Stimulated activated memory B cell treated with anti-CD40 and anti-IgM and Interleukin-4, amounts not matched to agents 10 μg/mL and 1 μg/mL and 100 μg/mL, for 72 hours (primary cell): ENCODE results near the gene NPVF.

Experiments
- ATAC-seq: fragments of 150-1000 bp; cut with Tn5 transposase; 2 replicates; pipeline ENCODE4 v1.10.0; 2021
- H3K27ac Mint-ChIP-seq: one replicate; pipeline ENCODE4 v1.8.0; 2022; ENCODE audit warnings: mild to moderate bottlenecking, mixed read lengths
- H3K27me3 Mint-ChIP-seq: one replicate; pipeline ENCODE4 v1.8.0; 2022; ENCODE audit warnings: mixed read lengths
- H3K36me3 Mint-ChIP-seq: one replicate; pipeline ENCODE4 v1.8.0; 2022; ENCODE audit warnings: mixed read lengths
- H3K4me1 Mint-ChIP-seq: one replicate; pipeline ENCODE4 v1.8.0; 2022; ENCODE audit warnings: mixed read lengths
- H3K4me3 Mint-ChIP-seq: one replicate; pipeline ENCODE4 v1.8.0; 2022; ENCODE audit warnings: mild to moderate bottlenecking, moderate library complexity, mixed read lengths
- H3K9me3 Mint-ChIP-seq: one replicate; pipeline ENCODE4 v1.8.0; 2022; ENCODE audit warnings: mixed read lengths

The NPVF gene

DNA sequence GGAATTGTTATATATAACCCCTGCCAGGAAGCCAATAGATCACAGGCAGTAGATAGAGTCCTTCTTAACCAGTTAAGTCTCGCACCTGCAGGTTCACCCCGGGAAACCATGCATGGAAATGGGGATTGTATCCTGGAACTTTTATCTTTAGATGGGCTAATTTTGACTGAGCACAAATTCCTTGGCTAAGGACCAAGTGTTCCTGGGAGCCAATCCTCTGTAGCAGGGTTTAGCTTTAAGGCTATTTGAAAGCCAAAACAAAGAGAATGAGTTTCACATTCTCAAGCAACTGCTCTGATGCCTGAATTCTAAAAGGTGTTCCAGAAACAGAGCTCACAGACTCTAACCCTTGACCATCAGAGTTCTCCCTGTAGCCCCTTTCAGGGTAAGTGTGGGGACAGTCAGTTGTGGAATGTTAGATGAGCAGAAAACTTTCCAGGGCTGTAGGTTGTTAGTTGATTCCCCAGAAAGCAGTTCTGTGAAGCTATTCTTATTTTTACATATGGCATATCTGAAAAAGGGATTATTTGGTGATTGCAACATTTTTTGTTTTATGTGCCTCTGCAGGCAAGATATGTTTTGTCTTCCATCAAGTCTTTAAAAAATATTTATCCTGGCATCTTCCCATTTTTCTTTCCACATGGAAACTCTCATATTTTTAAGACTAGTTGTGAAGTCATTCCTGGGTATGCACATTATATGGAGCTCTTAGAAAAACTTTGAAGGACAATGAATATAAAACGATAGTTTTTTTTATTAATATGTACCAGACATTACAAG lies 16.2 kb upstream of the NPVF start:
- ATAC-seq, result no peak
- Mint-ChIP-seq H3K9me3 (no peaks in the 10 kb centered on the region), H3K4me1 (no peaks in the 10 kb centered on the region), H3K27me3 (peaks cover 38% of the 10 kb centered on the region), H3K4me3 (no peak overlapping the region), H3K36me3 (no peaks in the 10 kb centered on the region), H3K27ac (no peak overlapping the region)

DNA sequence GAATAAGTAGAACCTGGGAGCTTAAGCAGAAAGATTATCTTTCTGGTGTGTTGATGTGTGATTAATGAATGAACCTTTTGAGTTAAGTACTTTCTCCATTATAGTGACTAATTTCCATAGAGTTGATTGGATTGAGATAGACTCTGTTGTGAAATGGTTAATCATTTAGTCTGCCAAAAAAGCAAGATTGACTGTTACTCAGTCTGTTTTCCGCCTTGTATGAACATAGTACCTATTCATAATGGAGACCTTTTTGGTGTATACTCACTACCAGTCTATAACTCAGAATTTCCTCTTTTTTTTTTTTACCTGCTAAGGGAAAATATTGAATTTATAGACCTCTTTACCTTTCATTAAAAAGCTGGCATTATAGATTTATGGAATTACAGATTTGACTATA lies 14.4 kb upstream of the NPVF start:
- Mint-ChIP-seq H3K9me3 (no peaks in the 10 kb centered on the region), H3K27ac (no peak overlapping the region), H3K27me3 (peaks cover 39% of the 10 kb centered on the region), H3K4me1 (no peaks in the 10 kb centered on the region), H3K4me3 (no peak overlapping the region), H3K36me3 (no peaks in the 10 kb centered on the region)
- ATAC-seq, result no peak

DNA sequence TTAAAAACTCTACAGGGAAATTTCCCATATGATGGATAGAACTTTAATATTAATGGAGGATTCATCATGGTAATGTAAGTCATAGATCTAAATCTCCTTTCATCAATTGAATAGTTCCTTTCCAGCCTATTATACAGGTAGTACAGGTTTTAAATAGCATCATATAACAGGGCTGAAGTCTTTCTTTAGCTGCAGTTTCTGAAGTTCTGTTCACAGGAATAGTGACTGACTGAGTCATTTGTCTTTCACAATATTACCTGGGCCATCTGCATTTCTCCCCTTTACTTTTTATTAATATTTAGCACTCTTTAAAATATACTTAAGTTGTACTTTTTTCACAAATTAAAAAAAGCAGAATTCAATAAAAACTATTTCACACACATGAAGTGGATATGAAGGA lies 12.6 kb upstream of the NPVF start:
- Mint-ChIP-seq H3K27me3 (peaks cover 48% of the 10 kb centered on the region), H3K27ac (no peak overlapping the region), H3K4me3 (no peak overlapping the region), H3K9me3 (no peaks in the 10 kb centered on the region), H3K4me1 (no peaks in the 10 kb centered on the region), H3K36me3 (no peaks in the 10 kb centered on the region)
- ATAC-seq, result no peak

DNA sequence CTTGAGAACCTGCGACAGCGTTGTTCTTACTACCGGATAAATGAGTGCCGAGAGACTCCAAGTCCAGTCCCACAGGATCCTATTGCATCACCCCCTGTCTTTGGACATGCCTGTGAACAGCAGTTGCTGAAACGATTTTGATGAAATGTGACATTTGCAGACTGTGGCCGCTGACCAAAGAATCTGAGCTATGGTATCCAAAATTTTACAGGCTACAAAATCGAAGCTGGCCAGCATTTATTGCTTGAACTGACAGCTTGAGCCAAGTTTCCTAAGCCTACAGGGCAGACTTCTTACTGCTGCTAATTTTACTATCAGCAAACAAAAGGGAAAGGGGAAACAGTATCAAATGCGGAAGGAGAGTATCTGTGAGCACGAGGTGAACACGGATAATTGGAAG lies 12.1 kb upstream of the NPVF start:
- no peak for ATAC-seq
- Mint-ChIP-seq H3K4me3 (no peak overlapping the region), H3K36me3 (no peaks in the 10 kb centered on the region), H3K27ac (no peak overlapping the region), H3K9me3 (no peaks in the 10 kb centered on the region), H3K27me3 (peaks cover 48% of the 10 kb centered on the region), H3K4me1 (no peaks in the 10 kb centered on the region)

DNA sequence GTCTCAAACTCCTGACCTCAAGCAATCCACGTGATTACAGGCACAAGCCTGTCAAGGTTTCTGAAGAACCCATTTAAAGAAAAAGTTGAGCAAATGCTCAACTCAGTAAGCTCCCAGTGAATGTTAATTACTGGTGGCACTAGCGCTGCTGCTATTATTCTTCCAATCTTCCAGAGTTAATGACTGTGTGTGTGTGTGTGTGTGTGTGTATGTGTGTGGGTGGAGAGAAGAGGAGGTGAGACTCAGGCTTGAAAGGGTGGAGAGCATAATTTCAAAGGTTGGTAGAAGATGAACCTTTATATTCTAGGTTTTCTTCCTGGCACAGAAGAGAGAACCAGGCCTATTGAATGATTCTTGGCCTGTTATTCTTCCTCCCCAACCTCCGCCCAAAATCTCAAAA lies 11.6 kb upstream of the NPVF start:
- Mint-ChIP-seq H3K4me3 (no peak overlapping the region), H3K9me3 (no peaks in the 10 kb centered on the region), H3K27ac (no peak overlapping the region), H3K27me3 (peaks cover 44% of the 10 kb centered on the region), H3K4me1 (no peaks in the 10 kb centered on the region), H3K36me3 (no peaks in the 10 kb centered on the region)
- ATAC-seq, result no peak

DNA sequence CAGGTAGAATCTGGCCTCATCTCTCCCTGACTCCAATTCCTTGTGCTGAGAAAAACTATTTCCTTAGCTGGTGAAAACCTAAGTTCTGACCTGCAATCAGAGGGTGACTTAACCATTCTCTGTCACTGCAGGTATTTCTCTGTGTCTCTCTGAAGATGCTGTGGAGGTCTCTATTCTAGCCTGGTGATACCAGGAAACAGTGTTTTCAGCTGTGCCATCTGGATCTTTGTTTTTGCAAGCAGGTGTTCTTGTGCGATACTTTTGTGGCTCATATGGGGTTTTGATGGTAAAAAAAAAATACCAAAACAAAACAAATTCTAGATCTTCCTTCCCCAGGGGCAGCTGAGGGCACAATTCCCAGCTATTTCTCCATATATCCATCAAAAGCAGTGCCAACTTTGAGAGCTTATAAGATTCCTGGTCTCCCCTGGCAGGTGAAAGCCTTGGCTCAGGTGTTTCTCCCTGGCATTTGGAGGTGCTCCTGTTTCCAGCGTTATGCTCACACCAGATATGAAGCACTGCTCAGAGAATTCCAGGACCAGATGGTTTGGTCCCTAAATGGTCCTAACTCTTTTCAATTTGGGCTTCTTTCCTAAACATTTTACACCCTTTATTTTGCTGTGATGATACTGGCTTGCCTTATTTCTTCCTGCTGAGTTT lies 9.9 kb upstream of the NPVF start:
- H3K36me3 Mint-ChIP-seq, result no peaks in the 10 kb centered on the region
- no peak overlapping the region for H3K27ac Mint-ChIP-seq
- ATAC-seq, result no peak
- no peaks in the 10 kb centered on the region for H3K4me1 Mint-ChIP-seq
- no peak overlapping the region for H3K4me3 Mint-ChIP-seq
- H3K27me3 Mint-ChIP-seq, result peaks cover 28% of the 10 kb centered on the region
- no peaks in the 10 kb centered on the region for H3K9me3 Mint-ChIP-seq

DNA sequence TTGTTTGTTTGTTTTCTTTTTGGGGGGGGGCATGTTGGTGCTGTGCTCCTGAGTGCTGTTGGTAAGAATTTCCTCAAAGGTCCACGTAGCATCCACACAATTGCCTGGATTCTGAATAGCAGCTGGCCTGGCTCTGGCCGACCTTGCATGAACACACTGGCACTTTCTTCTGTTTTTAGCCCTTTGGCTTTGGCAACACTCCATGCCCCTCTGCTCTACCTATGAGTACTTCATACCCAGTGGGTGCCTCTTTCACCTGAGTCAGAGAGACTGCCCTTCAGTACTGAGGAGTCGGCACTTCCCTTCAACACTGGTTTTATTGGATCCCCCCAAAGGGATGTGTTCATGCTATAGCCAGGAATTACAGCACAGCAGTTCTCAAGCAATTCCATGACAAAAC lies 7.2 kb upstream of the NPVF start:
- no peak for ATAC-seq
- no peaks in the 10 kb centered on the region for H3K36me3 Mint-ChIP-seq
- peaks cover 38% of the 10 kb centered on the region for H3K27me3 Mint-ChIP-seq
- no peaks in the 10 kb centered on the region for H3K4me1 Mint-ChIP-seq
- peaks cover 3% of the 10 kb centered on the region for H3K9me3 Mint-ChIP-seq
- no peak overlapping the region for H3K4me3 Mint-ChIP-seq
- no peak overlapping the region for H3K27ac Mint-ChIP-seq

DNA sequence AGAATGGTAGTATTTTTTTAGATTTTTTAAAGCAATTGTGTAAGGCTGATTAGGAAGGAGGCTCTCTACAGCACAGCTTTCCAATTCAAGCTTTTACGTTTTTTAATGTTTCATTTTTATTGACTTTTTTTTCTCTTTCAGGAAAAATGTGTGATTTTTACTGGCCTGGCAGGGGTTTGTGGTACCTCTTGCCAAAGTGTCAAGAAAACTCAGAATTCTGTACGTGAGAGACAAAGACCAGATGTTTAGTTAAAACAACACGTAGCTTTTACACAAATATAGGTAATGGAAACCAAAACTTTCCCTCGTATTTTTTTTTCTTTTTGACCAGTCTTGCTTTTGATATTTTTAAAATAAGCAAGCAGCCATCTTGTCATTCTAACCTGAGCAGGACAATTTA lies 6.0 kb upstream of the NPVF start:
- no peaks in the 10 kb centered on the region for H3K36me3 Mint-ChIP-seq
- ATAC-seq, result no peak
- no peaks in the 10 kb centered on the region for H3K4me1 Mint-ChIP-seq
- H3K27ac Mint-ChIP-seq, result no peak overlapping the region
- no peak overlapping the region for H3K4me3 Mint-ChIP-seq
- H3K27me3 Mint-ChIP-seq, result peaks cover 39% of the 10 kb centered on the region
- peaks cover 3% of the 10 kb centered on the region for H3K9me3 Mint-ChIP-seq

DNA sequence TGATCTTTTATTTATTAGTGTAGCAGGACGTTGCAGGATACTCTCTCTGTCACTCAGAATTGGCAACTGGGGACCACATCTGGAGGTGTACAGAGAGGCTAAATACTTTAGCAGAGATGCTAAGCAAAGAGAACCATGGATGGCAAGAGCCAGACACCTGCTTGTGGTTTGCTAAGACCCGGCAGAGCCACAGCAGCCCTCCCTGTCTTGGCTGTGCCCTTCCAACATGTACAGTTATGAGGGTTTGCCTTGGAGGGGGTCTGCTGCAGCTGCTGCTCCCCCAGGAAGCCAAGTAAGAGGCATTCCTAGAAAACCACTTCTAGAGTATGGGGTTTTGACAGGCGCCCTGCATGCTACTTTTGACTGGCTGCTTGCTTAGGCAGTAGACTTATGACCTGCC lies 5.1 kb downstream of the NPVF start:
- H3K4me3 Mint-ChIP-seq, result no peak overlapping the region
- H3K4me1 Mint-ChIP-seq, result no peaks in the 10 kb centered on the region
- ATAC-seq, result no peak
- H3K27ac Mint-ChIP-seq, result no peak overlapping the region
- H3K36me3 Mint-ChIP-seq, result no peaks in the 10 kb centered on the region
- no peaks in the 10 kb centered on the region for H3K9me3 Mint-ChIP-seq
- peaks cover 49% of the 10 kb centered on the region for H3K27me3 Mint-ChIP-seq

DNA sequence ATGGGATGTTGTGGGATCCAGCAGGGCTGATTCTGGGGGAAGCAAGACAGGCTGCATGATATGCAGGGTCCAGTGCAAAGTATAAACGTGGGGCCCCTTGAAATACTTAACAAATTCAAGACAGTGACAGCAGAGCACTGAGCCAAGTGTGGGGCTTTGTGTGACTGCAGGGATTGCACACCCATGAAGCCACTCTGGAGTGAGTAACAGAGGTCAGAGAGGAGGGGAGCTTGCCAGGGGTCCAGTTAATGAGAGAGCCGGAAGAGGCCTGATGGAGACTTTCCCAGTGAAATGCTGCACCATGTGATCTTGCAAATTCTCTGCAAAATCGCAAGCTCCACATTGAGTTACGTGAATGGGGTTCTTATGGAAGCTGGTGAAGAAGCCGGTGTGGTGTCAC lies 5.6 kb downstream of the NPVF start:
- Mint-ChIP-seq H3K27me3 (peaks cover 49% of the 10 kb centered on the region), H3K27ac (no peak overlapping the region), H3K36me3 (no peaks in the 10 kb centered on the region), H3K4me3 (no peak overlapping the region), H3K9me3 (no peaks in the 10 kb centered on the region), H3K4me1 (no peaks in the 10 kb centered on the region)
- no peak for ATAC-seq

DNA sequence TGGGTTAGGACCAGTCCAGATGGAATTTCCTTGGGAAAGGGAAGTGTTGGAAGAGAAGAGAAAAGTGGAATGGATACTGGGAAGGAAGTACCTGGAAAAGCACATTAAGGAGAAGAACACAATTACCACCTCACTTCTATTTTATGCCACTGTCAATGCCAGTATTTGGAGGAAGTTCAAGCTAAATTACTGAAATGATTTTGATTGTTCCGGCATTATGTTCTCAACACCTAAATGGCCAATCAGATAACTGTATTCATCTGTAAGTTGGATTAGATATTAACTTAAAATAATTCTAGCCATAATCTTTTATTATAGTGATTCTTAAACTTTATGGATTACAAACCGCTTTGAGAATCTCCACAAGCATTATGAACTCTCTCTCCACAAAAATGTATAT lies 7.3 kb downstream of the NPVF start:
- H3K4me1 Mint-ChIP-seq, result no peaks in the 10 kb centered on the region
- no peak overlapping the region for H3K27ac Mint-ChIP-seq
- no peaks in the 10 kb centered on the region for H3K9me3 Mint-ChIP-seq
- no peak overlapping the region for H3K4me3 Mint-ChIP-seq
- ATAC-seq, result no peak
- peaks cover 42% of the 10 kb centered on the region for H3K27me3 Mint-ChIP-seq
- H3K36me3 Mint-ChIP-seq, result no peaks in the 10 kb centered on the region

DNA sequence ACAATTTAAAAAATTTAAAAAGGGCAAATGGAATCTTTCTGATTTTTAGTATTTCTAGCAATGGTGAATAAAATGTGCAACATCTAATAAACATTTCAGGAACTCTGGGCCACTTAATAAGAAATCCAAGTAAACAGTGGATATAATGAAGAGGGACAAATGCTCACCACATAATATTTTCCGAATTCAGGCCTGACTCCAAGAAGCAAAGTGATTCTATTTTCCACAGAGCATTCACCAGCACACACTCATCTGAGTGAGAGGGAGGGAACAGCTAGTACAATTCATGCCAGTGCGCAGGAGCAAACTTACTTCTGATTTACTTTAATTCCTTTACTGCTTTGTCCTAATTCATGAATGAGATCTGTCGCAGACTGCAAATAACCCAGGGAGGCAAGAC lies 10.1 kb downstream of the NPVF start:
- Mint-ChIP-seq H3K27me3 (peaks cover 23% of the 10 kb centered on the region), H3K36me3 (no peaks in the 10 kb centered on the region), H3K4me1 (no peaks in the 10 kb centered on the region), H3K9me3 (no peaks in the 10 kb centered on the region), H3K4me3 (no peak overlapping the region), H3K27ac (no peak overlapping the region)
- no peak for ATAC-seq

DNA sequence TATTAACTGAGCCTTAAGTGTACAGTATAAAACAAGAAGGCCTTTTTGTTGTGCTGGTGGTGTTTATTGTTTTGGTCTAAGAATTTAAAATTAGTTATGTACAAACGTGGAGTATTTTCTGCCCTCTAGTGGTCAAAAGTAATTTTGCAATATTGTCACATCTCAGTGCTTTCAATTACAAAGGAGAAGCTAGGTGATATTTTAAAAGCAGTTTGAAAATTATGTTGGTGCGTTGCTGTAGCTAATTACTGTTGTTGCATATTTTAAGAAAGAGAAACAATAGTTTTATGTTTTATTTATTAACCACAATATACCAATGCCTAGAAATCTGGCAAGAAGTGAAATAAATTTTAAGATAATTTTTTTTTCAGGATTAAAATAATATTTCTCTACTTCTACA lies 11.4 kb downstream of the NPVF start:
- H3K4me1 Mint-ChIP-seq, result no peaks in the 10 kb centered on the region
- no peak overlapping the region for H3K4me3 Mint-ChIP-seq
- peaks cover 19% of the 10 kb centered on the region for H3K27me3 Mint-ChIP-seq
- ATAC-seq, result no peak
- no peak overlapping the region for H3K27ac Mint-ChIP-seq
- no peaks in the 10 kb centered on the region for H3K36me3 Mint-ChIP-seq
- H3K9me3 Mint-ChIP-seq, result no peaks in the 10 kb centered on the region

DNA sequence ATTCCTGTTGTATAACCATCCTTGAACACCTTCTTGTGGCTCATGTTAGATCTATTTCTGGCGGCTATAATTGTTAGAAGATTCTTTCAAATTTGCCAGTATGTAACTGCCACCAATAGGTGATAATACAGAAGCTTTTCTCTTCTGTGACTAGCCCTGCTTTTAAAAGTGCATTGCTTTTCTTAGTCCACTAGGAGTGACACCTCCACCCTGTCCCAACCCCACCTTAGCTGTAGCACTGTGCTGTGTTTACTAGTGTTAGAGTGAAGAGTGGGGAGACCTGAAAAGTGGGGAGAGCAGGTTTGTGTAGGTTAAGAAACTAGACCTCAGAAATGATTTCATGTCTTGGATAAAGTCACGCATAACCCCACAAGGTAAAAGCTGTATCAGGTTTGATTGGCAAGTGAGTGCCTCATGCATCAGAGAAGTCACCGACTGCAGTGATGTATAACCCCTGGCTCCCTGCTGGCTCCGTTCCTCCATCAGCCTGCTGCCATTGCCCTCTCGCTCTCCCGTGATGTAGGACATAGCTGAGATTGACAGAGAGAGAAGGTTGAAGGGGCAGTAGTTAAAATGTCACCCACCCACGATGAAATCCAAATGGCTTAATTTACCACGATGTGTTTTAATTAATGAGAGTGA lies 12.5 kb downstream of the NPVF start:
- Mint-ChIP-seq H3K4me1 (peaks cover 6% of the 10 kb centered on the region), H3K27ac (no peak overlapping the region), H3K4me3 (no peak overlapping the region), H3K36me3 (no peaks in the 10 kb centered on the region), H3K27me3 (peaks cover 19% of the 10 kb centered on the region), H3K9me3 (no peaks in the 10 kb centered on the region)
- ATAC-seq, result no peak

DNA sequence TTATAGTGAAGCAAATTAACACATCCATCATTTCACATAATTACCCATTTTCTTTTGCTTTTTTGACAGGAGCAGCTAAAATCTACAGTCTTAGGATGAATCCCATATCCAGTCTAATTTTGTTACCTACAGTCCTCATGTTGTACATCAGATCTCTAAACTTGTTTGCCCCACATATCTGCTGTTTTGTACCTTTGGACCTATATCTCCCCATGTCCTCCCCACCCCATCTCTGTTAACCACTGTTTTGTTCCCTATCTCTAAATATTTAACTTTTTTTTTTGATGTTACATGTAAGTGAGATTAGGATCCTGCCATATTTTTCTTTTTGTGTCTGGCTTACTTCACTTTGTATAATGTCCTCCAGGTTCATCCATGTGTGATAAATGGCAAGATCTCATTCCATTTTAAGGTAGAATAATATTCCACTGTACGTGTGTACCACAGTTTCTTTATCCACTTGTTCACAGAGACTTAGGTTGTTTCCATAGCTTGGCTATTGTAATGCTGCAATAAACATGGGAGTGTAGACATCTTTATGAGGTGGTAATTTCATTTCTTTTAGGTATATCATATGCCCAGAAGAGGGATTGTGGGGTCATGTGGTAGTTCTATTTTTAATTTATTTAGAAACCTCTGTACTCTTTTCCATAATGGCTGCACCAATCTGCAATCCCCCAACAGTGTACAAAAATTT lies 19.6 kb downstream of the NPVF start:
- Mint-ChIP-seq H3K36me3 (no peaks in the 10 kb centered on the region), H3K27me3 (peaks cover 66% of the 10 kb centered on the region), H3K4me3 (no peak overlapping the region), H3K9me3 (peaks cover 3% of the 10 kb centered on the region), H3K4me1 (peaks cover 8% of the 10 kb centered on the region), H3K27ac (no peak overlapping the region)
- no peak for ATAC-seq
